SU-DHL-6 (cell line): ENCODE measurements around the gene CLRN2.

Experiments
- H2AFZ ChIP-seq: fragments of 200-600 bp; sonication (generic); 2 replicates; pipeline ENCODE4 v1.6.1; 2014; ENCODE audit warnings: low read depth, mild to moderate bottlenecking, moderate library complexity, mixed read lengths, antibody characterized with exemption, low read length; ENCODE audit not compliant: severe bottlenecking
- H3F3A ChIP-seq: fragments of 200-600 bp; shearing (Covaris generic); 2 replicates; pipeline ENCODE4 v1.6.0; 2016; ENCODE audit warnings: antibody characterized with exemption, mild to moderate bottlenecking; ENCODE audit not compliant: insufficient read depth
- H3K27ac ChIP-seq: fragments of 200-600 bp; sonication (generic); 2 replicates; pipeline ENCODE4 v1.5.1; 2016; ENCODE audit warnings: low read depth, mild to moderate bottlenecking, low read length, moderate library complexity, mixed read lengths
- H3K27me3 ChIP-seq: fragments of 200-600 bp; sonication (generic), shearing (Covaris generic); 2 replicates; pipeline ENCODE4 v1.6.0; 2014; ENCODE audit warnings: mild to moderate bottlenecking, low read length
- H3K36me3 ChIP-seq: fragments of 200-600 bp; sonication (generic); 2 replicates; pipeline ENCODE4 v1.6.1; 2014; ENCODE audit warnings: mild to moderate bottlenecking, low read length, mixed read lengths
- H3K4me2 ChIP-seq: fragments of 300-600, 200-600 bp; shearing (Covaris generic), sonication (generic); 2 replicates; pipeline ENCODE4 v1.6.0; 2014; ENCODE audit warnings: low read length, low read depth, mild to moderate bottlenecking; ENCODE audit not compliant: poor library complexity, severe bottlenecking
- H3K4me3 ChIP-seq: fragments of 200-600 bp; sonication (generic); 2 replicates; pipeline ENCODE4 v1.5.1; 2014; ENCODE audit warnings: antibody characterized with exemption, low read length, mild to moderate bottlenecking, mixed read lengths; ENCODE audit not compliant: insufficient read depth, poor library complexity, severe bottlenecking
- H3K79me2 ChIP-seq: fragments of 200-600 bp; sonication (generic); 2 replicates; pipeline ENCODE4 v1.6.1; 2014; ENCODE audit warnings: mild to moderate bottlenecking, low read length, moderate library complexity; ENCODE audit not compliant: insufficient read depth
- H3K9ac ChIP-seq: fragments of 200-600 bp; sonication (generic); 2 replicates; pipeline ENCODE4 v1.7.0; 2014; ENCODE audit warnings: mild to moderate bottlenecking, low read length
- H3K9me2 ChIP-seq: fragments of 200-600 bp; sonication (generic); replicated peaks from 2 replicates; pipeline ENCODE4 v1.6.1; 2014; ENCODE audit warnings: low read length; ENCODE audit not compliant: insufficient read depth
- H3K9me3 ChIP-seq: fragments of 200-600 bp; sonication (generic); 2 replicates; pipeline ENCODE4 v1.6.1; 2014; ENCODE audit warnings: low read length, mixed read lengths; ENCODE audit not compliant: insufficient read depth
- H4K20me1 ChIP-seq: fragments of 200-600 bp; sonication (generic); 2 replicates; pipeline ENCODE4 v1.6.1; 2014; ENCODE audit warnings: low read depth, mild to moderate bottlenecking, antibody characterized with exemption, low read length, moderate library complexity, mixed read lengths
- CTCF ChIP-seq: fragments of 200-600 bp; sonication (generic); IDR thresholded peaks from one replicate; pipeline ENCODE4 v1.5.1; 2017; ENCODE audit warnings: antibody characterized with exemption, mild to moderate bottlenecking, low read length, moderate library complexity; ENCODE audit not compliant: insufficient read depth, poor library complexity, severe bottlenecking
- EZH2phosphoT487 ChIP-seq: fragments of 200-600 bp; sonication (generic), shearing (Covaris generic); conservative IDR thresholded peaks from 2 replicates; pipeline ENCODE4 v1.6.1; 2018; ENCODE audit warnings: mild to moderate bottlenecking, antibody characterized with exemption, low read length, moderate library complexity, mixed read lengths

The CLRN2 gene

GRCh38 chr4:17500574-17500973 lies 14.4 kb upstream of the CLRN2 start:
- H3K27ac ChIP-seq: no peak overlapping the region
- H3K4me2 ChIP-seq: no peak overlapping the region
- peaks cover 6% of the 10 kb centered on the region; the same call in 1 of the 2 replicates for H3K36me3 ChIP-seq
- no peaks in the 10 kb centered on the region for H3K27me3 ChIP-seq
- no peaks in the 10 kb centered on the region for H3K79me2 ChIP-seq
- no peaks in the 10 kb centered on the region for H4K20me1 ChIP-seq
- H3K9me2 ChIP-seq: no peaks in the 10 kb centered on the region
- no peaks in the 10 kb centered on the region for H3K9me3 ChIP-seq
- no peak overlapping the region for H3K4me3 ChIP-seq
- no peak overlapping the region for H3K9ac ChIP-seq
- H2AFZ ChIP-seq: no peak overlapping the region
- H3F3A ChIP-seq: no peaks in the 10 kb centered on the region
- TF ChIP-seq EZH2phosphoT487 (no peak), CTCF (no peak)

GRCh38 chr4:17502756-17503155 lies 12.2 kb upstream of the CLRN2 start:
- Histone ChIP-seq H3K27me3 (no peaks in the 10 kb centered on the region), H3K27ac (no peak overlapping the region), H3K36me3 (peaks cover 6% of the 10 kb centered on the region; the same call in 1 of the 2 replicates), H3K9me3 (no peaks in the 10 kb centered on the region), H2AFZ (no peak overlapping the region), H3K9me2 (no peaks in the 10 kb centered on the region), H3K79me2 (no peaks in the 10 kb centered on the region), H4K20me1 (no peaks in the 10 kb centered on the region), H3K4me2 (no peak overlapping the region), H3K9ac (no peak overlapping the region), H3K4me3 (no peak overlapping the region), H3F3A (no peaks in the 10 kb centered on the region)
- TF ChIP-seq EZH2phosphoT487 (no peak), CTCF (no peak)

GRCh38 chr4:17504081-17504480 lies 10.9 kb upstream of the CLRN2 start:
- Histone ChIP-seq H3K9me3 (no peaks in the 10 kb centered on the region), H3K4me2 (no peak overlapping the region), H3K9me2 (no peaks in the 10 kb centered on the region), H2AFZ (no peak overlapping the region), H3F3A (no peaks in the 10 kb centered on the region), H3K36me3 (peaks cover 6% of the 10 kb centered on the region; the same call in 1 of the 2 replicates), H3K27me3 (no peaks in the 10 kb centered on the region), H3K27ac (no peak overlapping the region), H3K4me3 (no peak overlapping the region), H3K79me2 (no peaks in the 10 kb centered on the region; the same call in 1 of the 2 replicates), H4K20me1 (no peaks in the 10 kb centered on the region), H3K9ac (no peak overlapping the region)
- no peak for TF ChIP-seq EZH2phosphoT487
- no peak for TF ChIP-seq CTCF
